Measurements from ENCODE around the gene NXPE3.

NXPE3 gene

DNA sequence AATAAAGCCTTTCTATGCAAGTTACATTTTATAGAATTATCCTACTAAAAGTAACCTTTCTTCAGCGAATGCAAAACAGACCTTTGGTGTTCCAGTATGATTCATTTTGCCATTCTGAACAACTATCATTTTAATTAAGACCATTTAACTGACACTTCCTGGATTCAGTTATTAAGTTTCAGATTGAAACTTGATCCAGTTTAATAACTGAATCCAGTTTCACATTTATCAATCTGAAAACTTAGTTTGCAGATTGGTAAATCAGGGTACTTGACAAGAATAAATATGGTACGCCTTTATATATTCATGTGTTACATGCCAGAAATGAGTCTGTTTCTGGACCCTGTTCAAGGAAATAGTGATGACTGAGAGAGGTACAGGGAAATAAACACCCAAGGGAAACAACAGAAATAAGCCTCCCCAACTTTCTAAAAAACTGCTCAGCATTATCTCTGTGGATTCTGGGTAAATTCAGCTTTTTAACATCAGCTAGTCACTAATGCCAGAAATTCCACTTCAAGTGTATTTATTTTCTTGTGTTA is 47.0 kb downstream of the NXPE3 start:
- H3K27ac ChIP-seq = no peak overlapping the region
- TF ChIP-seq, protein P1, sequence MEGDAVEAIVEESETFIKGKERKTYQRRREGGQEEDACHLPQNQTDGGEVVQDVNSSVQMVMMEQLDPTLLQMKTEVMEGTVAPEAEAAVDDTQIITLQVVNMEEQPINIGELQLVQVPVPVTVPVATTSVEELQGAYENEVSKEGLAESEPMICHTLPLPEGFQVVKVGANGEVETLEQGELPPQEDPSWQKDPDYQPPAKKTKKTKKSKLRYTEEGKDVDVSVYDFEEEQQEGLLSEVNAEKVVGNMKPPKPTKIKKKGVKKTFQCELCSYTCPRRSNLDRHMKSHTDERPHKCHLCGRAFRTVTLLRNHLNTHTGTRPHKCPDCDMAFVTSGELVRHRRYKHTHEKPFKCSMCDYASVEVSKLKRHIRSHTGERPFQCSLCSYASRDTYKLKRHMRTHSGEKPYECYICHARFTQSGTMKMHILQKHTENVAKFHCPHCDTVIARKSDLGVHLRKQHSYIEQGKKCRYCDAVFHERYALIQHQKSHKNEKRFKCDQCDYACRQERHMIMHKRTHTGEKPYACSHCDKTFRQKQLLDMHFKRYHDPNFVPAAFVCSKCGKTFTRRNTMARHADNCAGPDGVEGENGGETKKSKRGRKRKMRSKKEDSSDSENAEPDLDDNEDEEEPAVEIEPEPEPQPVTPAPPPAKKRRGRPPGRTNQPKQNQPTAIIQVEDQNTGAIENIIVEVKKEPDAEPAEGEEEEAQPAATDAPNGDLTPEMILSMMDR (conservative IDR thresholded peaks at IDR 0.05) = no peak

DNA sequence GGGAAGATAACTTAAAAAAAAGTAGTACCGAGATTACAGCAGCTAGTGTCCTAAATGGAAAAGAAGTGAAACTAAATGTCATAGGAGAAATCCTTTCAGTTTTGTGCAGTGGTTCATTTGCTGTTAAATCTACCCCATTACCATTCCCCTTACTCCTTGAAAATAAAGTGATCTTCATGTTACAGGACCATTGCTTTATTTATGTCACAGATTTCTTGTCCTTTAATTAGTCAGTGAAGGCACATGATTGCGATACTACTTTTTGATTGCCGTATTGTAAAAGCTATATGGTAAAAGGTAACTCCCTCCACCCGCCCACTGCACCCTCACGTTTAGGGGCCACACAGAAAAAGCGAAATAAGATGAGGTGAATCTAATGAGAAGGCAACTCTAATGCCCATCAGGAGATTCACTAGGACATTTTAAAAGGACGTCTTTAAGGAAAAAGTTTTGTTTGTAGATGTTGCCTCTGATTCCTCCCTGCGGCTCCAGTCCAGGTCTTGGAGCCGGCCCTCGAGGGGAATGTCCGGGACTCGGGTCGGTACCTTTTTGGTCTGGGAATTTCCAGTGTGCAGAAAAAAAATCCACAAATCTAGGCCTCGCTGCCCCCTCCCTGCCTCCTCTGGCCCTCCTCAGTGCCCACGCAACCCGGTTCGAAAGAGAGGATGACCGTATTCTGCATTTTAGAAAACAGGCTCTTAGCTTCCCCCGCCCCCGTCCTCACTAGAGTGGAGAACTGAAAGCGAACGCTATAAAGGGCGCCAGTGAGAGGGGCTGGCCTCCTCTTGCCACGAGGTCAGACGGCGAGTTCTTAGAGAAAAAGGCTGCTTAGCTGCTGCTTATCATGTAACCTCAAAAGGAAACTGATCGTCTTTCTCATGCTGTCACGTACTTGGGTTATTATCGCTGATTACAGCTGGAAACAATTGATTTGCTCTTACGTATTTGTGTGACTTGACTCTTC is 48.5 kb downstream of the NXPE3 start:
- TF ChIP-seq, protein P1 (conservative IDR thresholded peaks at IDR 0.05) = no peak
- peak overlapping the region; percentile 91 for H3K27ac ChIP-seq

DNA sequence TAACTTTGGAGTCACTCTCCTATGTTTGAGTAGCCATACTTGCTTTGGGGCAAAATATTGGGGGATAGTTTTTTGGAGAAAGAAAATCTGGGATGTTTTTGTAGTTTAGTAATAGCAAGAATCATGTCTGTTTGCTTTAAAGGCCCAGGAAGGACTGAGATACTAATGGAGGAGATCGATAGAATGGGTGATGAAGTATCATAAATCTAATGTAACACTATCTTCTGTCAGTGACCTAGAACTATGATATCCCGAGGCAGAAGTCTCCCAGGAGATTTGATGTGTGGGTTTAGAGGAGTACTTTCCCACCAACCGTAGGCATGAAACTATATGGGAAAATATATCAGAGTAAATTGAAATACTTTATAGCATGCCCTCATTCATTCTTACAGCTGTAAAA is 49.3 kb downstream of the NXPE3 start:
- TF ChIP-seq, protein P1 (conservative IDR thresholded peaks at IDR 0.05) = no peak
- peak overlapping the region; percentile 91 for H3K27ac ChIP-seq

- peak overlapping the region; percentile 91 for H3K27ac ChIP-seq
- TF ChIP-seq, protein P1 (conservative IDR thresholded peaks at IDR 0.05) = no peak
Observed at GRCh38 chr3:101828691-101829436, 49.9 kb downstream of the NXPE3 start.

- TF ChIP-seq, protein P1 (conservative IDR thresholded peaks at IDR 0.05) = no peak
- H3K27ac ChIP-seq = peak overlapping the region; percentile 91; the same call in 1 of the 2 replicates
Observed at GRCh38 chr3:101829437-101829830, 50.4 kb downstream of the NXPE3 start.

DNA sequence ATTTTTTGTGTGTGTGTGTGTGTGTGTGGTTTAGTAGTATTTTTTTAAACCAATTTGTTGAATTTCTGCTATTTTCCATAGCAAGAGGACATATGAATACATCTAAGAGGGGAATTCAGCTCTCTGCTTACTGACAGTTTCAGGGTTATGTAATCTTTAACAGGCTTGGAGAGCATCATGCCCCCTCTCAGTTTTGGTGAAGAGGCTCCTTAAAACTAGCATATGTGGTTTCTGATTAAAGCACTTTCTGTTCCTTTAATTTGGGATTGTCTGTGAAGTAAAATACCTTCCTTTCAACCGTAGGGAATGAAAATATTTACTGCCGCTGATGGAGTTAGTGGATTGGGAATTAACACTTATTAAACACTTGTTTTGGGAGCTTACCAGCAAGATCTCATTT is 50.9 kb downstream of the NXPE3 start:
- TF ChIP-seq, protein P1 (conservative IDR thresholded peaks at IDR 0.05) = no peak
- H3K27ac ChIP-seq = peak overlapping the region; percentile 91; the same call in 1 of the 2 replicates

GRCh38 chr3:101833446-101833974 is 54.5 kb downstream of the NXPE3 start:
- H3K27ac ChIP-seq = no peak overlapping the region
- TF ChIP-seq, protein P1 (conservative IDR thresholded peaks at IDR 0.05) = no peak
